ENCODE results near the gene CHMP5.
A peak's percentile ranks its signal among the peaks of the same experiment; 100 is the strongest.

The CHMP5 gene

GRCh38 chr9:33291031-33291397, 26.2 kb downstream of the CHMP5 start:
- Histone ChIP-seq H3K36me3 (ENCODE audit: control insufficient read depth in 1 of 2, insufficient read depth in 2 of 2, low read length in 2 of 2) (peaks cover 7 to 13% of the 10 kb centered on the region in 2 experiments), H3K79me1 (ENCODE audit: low read length) (peaks cover 10% of the 10 kb centered on the region), H2BK5ac (ENCODE audit: low read depth, low read length, poor library complexity) (peak overlapping the region; percentile 63), H4K91ac (ENCODE audit: low read depth, low read length) (peak overlapping the region; percentile 87), H3K9me3 (ENCODE audit: insufficient read depth, low read depth, low read length) (no peaks in the 10 kb centered on the region), H2BK12ac (ENCODE audit: low read length) (no peak overlapping the region), H3K18ac (ENCODE audit: low read length) (peak overlapping the region; percentile 83), H3K23ac (ENCODE audit: low read length) (no peak overlapping the region), H2AFZ (ENCODE audit: insufficient read depth, low read length, poor library complexity) (peak overlapping the region; percentile 62), H3K27me3 (ENCODE audit: insufficient read depth, low read length) (no peaks in the 10 kb centered on the region), H3K79me2 (ENCODE audit: control insufficient read depth, insufficient read depth, low read length, poor library complexity) (peaks cover 10% of the 10 kb centered on the region), H3K27ac (ENCODE audit: low read depth, low read length) (peak overlapping the region; percentile 84), H2AK5ac (ENCODE audit: low read length) (peak overlapping the region; percentile 46), H3K14ac (ENCODE audit: low read length) (peak overlapping the region; percentile 91), H3K4me2 (ENCODE audit: low read length) (peak overlapping the region; percentile 70), H2BK120ac (ENCODE audit: insufficient read depth, low read length, poor library complexity) (peak overlapping the region; percentile 85), H4K12ac (ENCODE audit: low read depth, low read length) (peak overlapping the region; percentile 89), H3K4me1 (ENCODE audit: control insufficient read depth in 1 of 2, insufficient read depth in 2 of 2, low read length in 2 of 2) (peaks cover 3% of the 10 kb centered on the region in 2 experiments), H3K9ac (ENCODE audit: low read length) (peak overlapping the region; percentile 86), H3K4me3 (ENCODE audit: low read depth, low read length) (peak overlapping the region; percentile 95), H3K4ac (ENCODE audit: low read depth, low read length) (peak overlapping the region; percentile 61), H4K8ac (ENCODE audit: low read depth, low read length) (peak overlapping the region; percentile 89)
- no peak for DNase-seq
- WGBS (ENCODE audit: extremely low coverage, insufficient coverage, insufficient read length): no CpG with 5 or more reads among the region's 7 CpGs

- no CpG with 5 or more reads among the region's 5 CpGs for WGBS (ENCODE audit: extremely low coverage, insufficient coverage, insufficient read length)
- Histone ChIP-seq H3K79me2 (ENCODE audit: control insufficient read depth, insufficient read depth, low read length, poor library complexity) (peaks cover 10% of the 10 kb centered on the region), H3K27me3 (ENCODE audit: insufficient read depth, low read length) (no peaks in the 10 kb centered on the region), H2BK5ac (ENCODE audit: low read depth, low read length, poor library complexity) (no peak overlapping the region), H3K4me3 (ENCODE audit: low read depth, low read length) (no peak overlapping the region), H2BK120ac (ENCODE audit: insufficient read depth, low read length, poor library complexity) (no peak overlapping the region), H3K4me2 (ENCODE audit: low read length) (no peak overlapping the region), H4K8ac (ENCODE audit: low read depth, low read length) (no peak overlapping the region), H2AK5ac (ENCODE audit: low read length) (no peak overlapping the region), H3K79me1 (ENCODE audit: low read length) (peaks cover 10% of the 10 kb centered on the region), H3K9ac (ENCODE audit: low read length) (no peak overlapping the region), H2AFZ (ENCODE audit: insufficient read depth, low read length, poor library complexity) (no peak overlapping the region), H3K4me1 (ENCODE audit: control insufficient read depth in 1 of 2, insufficient read depth in 2 of 2, low read length in 2 of 2) (peaks cover 3% of the 10 kb centered on the region in 2 experiments), H3K36me3 (ENCODE audit: control insufficient read depth in 1 of 2, insufficient read depth in 2 of 2, low read length in 2 of 2) (peaks cover 9 to 19% of the 10 kb centered on the region in 2 experiments), H3K27ac (ENCODE audit: low read depth, low read length) (no peak overlapping the region), H3K14ac (ENCODE audit: low read length) (no peak overlapping the region), H4K91ac (ENCODE audit: low read depth, low read length) (no peak overlapping the region), H4K12ac (ENCODE audit: low read depth, low read length) (no peak overlapping the region), H2BK12ac (ENCODE audit: low read length) (no peak overlapping the region), H3K23ac (ENCODE audit: low read length) (no peak overlapping the region), H3K9me3 (ENCODE audit: insufficient read depth, low read depth, low read length) (no peaks in the 10 kb centered on the region), H3K18ac (ENCODE audit: low read length) (no peak overlapping the region), H3K4ac (ENCODE audit: low read depth, low read length) (peak overlapping the region; percentile 15)
- no peak for DNase-seq
Observed at GRCh38 chr9:33291901-33292300, 27.1 kb downstream of the CHMP5 start.

- WGBS (ENCODE audit: extremely low coverage, insufficient coverage, insufficient read length): no CpG with 5 or more reads among the region's 2 CpGs
- Histone ChIP-seq H3K18ac (ENCODE audit: low read length) (no peak overlapping the region), H2BK12ac (ENCODE audit: low read length) (no peak overlapping the region), H3K79me1 (ENCODE audit: low read length) (peaks cover 10% of the 10 kb centered on the region), H3K4me3 (ENCODE audit: low read depth, low read length) (no peak overlapping the region), H2AK5ac (ENCODE audit: low read length) (no peak overlapping the region), H3K4me1 (ENCODE audit: control insufficient read depth in 1 of 2, insufficient read depth in 2 of 2, low read length in 2 of 2) (peaks cover 3% of the 10 kb centered on the region in 2 experiments), H3K23ac (ENCODE audit: low read length) (no peak overlapping the region), H3K36me3 (ENCODE audit: control insufficient read depth in 1 of 2, insufficient read depth in 2 of 2, low read length in 2 of 2) (peaks cover 16 to 29% of the 10 kb centered on the region in 2 experiments), H2BK5ac (ENCODE audit: low read depth, low read length, poor library complexity) (no peak overlapping the region), H3K9ac (ENCODE audit: low read length) (no peak overlapping the region), H2AFZ (ENCODE audit: insufficient read depth, low read length, poor library complexity) (no peak overlapping the region), H3K27ac (ENCODE audit: low read depth, low read length) (no peak overlapping the region), H3K9me3 (ENCODE audit: insufficient read depth, low read depth, low read length) (no peaks in the 10 kb centered on the region), H3K4me2 (ENCODE audit: low read length) (no peak overlapping the region), H3K4ac (ENCODE audit: low read depth, low read length) (no peak overlapping the region), H2BK120ac (ENCODE audit: insufficient read depth, low read length, poor library complexity) (no peak overlapping the region), H3K27me3 (ENCODE audit: insufficient read depth, low read length) (no peaks in the 10 kb centered on the region), H4K91ac (ENCODE audit: low read depth, low read length) (no peak overlapping the region), H4K8ac (ENCODE audit: low read depth, low read length) (no peak overlapping the region), H4K12ac (ENCODE audit: low read depth, low read length) (no peak overlapping the region), H3K79me2 (ENCODE audit: control insufficient read depth, insufficient read depth, low read length, poor library complexity) (peaks cover 10% of the 10 kb centered on the region), H3K14ac (ENCODE audit: low read length) (no peak overlapping the region)
- DNase-seq: no peak
Observed at GRCh38 chr9:33293782-33294181, 28.9 kb downstream of the CHMP5 start.

- Histone ChIP-seq H3K9me3 (ENCODE audit: insufficient read depth, low read depth, low read length) (no peaks in the 10 kb centered on the region), H2BK120ac (ENCODE audit: insufficient read depth, low read length, poor library complexity) (no peak overlapping the region), H2BK5ac (ENCODE audit: low read depth, low read length, poor library complexity) (no peak overlapping the region), H3K36me3 (ENCODE audit: control insufficient read depth in 1 of 2, insufficient read depth in 2 of 2, low read length in 2 of 2) (peaks cover 18 to 32% of the 10 kb centered on the region in 2 experiments), H3K4ac (ENCODE audit: low read depth, low read length) (no peak overlapping the region), H4K91ac (ENCODE audit: low read depth, low read length) (no peak overlapping the region), H3K27me3 (ENCODE audit: insufficient read depth, low read length) (no peaks in the 10 kb centered on the region), H3K79me1 (ENCODE audit: low read length) (peaks cover 8% of the 10 kb centered on the region), H3K4me2 (ENCODE audit: low read length) (no peak overlapping the region), H3K4me3 (ENCODE audit: low read depth, low read length) (no peak overlapping the region), H3K14ac (ENCODE audit: low read length) (no peak overlapping the region), H3K4me1 (ENCODE audit: control insufficient read depth in 1 of 2, insufficient read depth in 2 of 2, low read length in 2 of 2) (peaks cover 0 to 3% of the 10 kb centered on the region in 2 experiments), H3K9ac (ENCODE audit: low read length) (no peak overlapping the region), H3K27ac (ENCODE audit: low read depth, low read length) (no peak overlapping the region), H4K12ac (ENCODE audit: low read depth, low read length) (no peak overlapping the region), H4K8ac (ENCODE audit: low read depth, low read length) (no peak overlapping the region), H2BK12ac (ENCODE audit: low read length) (no peak overlapping the region), H3K79me2 (ENCODE audit: control insufficient read depth, insufficient read depth, low read length, poor library complexity) (peaks cover 9% of the 10 kb centered on the region), H2AFZ (ENCODE audit: insufficient read depth, low read length, poor library complexity) (no peak overlapping the region), H2AK5ac (ENCODE audit: low read length) (no peak overlapping the region), H3K23ac (ENCODE audit: low read length) (no peak overlapping the region), H3K18ac (ENCODE audit: low read length) (no peak overlapping the region)
- DNase-seq: no peak
- no CpG with 5 or more reads among the region's 12 CpGs for WGBS (ENCODE audit: extremely low coverage, insufficient coverage, insufficient read length)
Observed at GRCh38 chr9:33294670-33295432, 30.0 kb downstream of the CHMP5 start.
